HepG2 (cell line): ENCODE results near the gene NUP62. TPM values are rescaled to one million over a fixed set of nuclear protein-coding genes. Genes with fewer than 3 reads are reported as not detected.

ENCODE experiments used
- DNMT3B ChIP-seq: conservative IDR thresholded peaks from 2 replicates; pipeline ENCODE4 v1.6.1; 2016; ENCODE audit warnings: missing biosample characterization, control low read depth
- FLYWCH1 ChIP-seq: sonication (generic); formaldehyde crosslinking; IDR thresholded peaks from 2 replicates; pipeline ENCODE4 v1.8.1; 2023; ENCODE audit warnings: mild to moderate bottlenecking, missing genetic modification reagents
- NCOA1 ChIP-seq: sonication (generic); formaldehyde crosslinking; IDR thresholded peaks from 2 replicates; pipeline ENCODE4 v1.9.0; 2021; ENCODE audit warnings: missing genetic modification reagents
- NR2C2 ChIP-seq: sonication (generic); formaldehyde crosslinking; IDR thresholded peaks from 2 replicates; pipeline ENCODE4 v1.4.0; 2020; ENCODE audit warnings: missing genetic modification reagents, mild to moderate bottlenecking, moderate library complexity, borderline replicate concordance
- PRMT3 ChIP-seq: sonication (generic); formaldehyde crosslinking; IDR thresholded peaks from 2 replicates; pipeline ENCODE4 v1.8.1; 2022; ENCODE audit warnings: low read depth, mild to moderate bottlenecking, moderate library complexity, missing genetic modification reagents, borderline replicate concordance
- SIN3B ChIP-seq: fragments of 150-350 bp; IDR thresholded peaks from 2 replicates; pipeline ENCODE4 v1.6.1; 2014; ENCODE audit warnings: low read length
- ZFP1 ChIP-seq: IDR thresholded peaks from 2 replicates; pipeline ENCODE4 v1.6.1; 2016
- ZFP90 ChIP-seq: sonication (generic); formaldehyde crosslinking; IDR thresholded peaks from 2 replicates; pipeline ENCODE4 v1.8.0; 2022; ENCODE audit warnings: missing genetic modification reagents, mild to moderate bottlenecking, inconsistent platforms, borderline replicate concordance
- ZNF3 ChIP-seq: IDR thresholded peaks from 2 replicates; pipeline ENCODE4 v1.7.0; 2017; ENCODE audit warnings: inconsistent platforms
- ZNF326 ChIP-seq: sonication (generic); formaldehyde crosslinking; IDR thresholded peaks from 2 replicates; pipeline ENCODE4 v1.4.0; 2020; ENCODE audit warnings: missing genetic modification reagents, borderline replicate concordance
- ZSCAN9 ChIP-seq: IDR thresholded peaks from 2 replicates; pipeline ENCODE4 v1.6.1; 2016; ENCODE audit warnings: borderline replicate concordance
- polyA plus RNA-seq, 8 experiments: library from polyadenylated mRNA; depleted of rRNA in 3 of 8; stranded (reverse) in 7 of 8; unstranded in 1 of 8; fragments of >200 nt; fragmentation: Illumina TruSeq in 4 of 8; extraction: Trizol in 4 of 8; gene quantifications; 2 replicates each; pipeline versions ENCODE4 v1.2.1 to v1.2.3, GENCODE V29; 2011 to 2016; ENCODE audit warnings: low read depth in 4 of 8, missing spikeins in 1 of 8, mixed read lengths in 1 of 8; ENCODE audit not compliant: insufficient read depth in 1 of 8
- total RNA-seq, 5 experiments: library from RNA; depleted of rRNA; stranded (reverse); fragments of >200 nt; fragmentation: Illumina TruSeq; extraction: Trizol; gene quantifications; 2 replicates each; pipeline ENCODE4 v1.2.3, GENCODE V29; 2016; ENCODE audit warnings: low read depth in 1 of 5
- TF ChIP-seq, protein P1 (sequence below): sonication (generic); formaldehyde crosslinking; IDR thresholded peaks from 2 replicates; pipeline ENCODE4 v1.4.0; 2020; ENCODE audit warnings: missing genetic modification reagents
- TF ChIP-seq, protein P2 (sequence below): sonication (generic); formaldehyde crosslinking; IDR thresholded peaks from 2 replicates; pipeline ENCODE4 v1.4.0; 2020; ENCODE audit warnings: missing genetic modification reagents, low read depth, mild to moderate bottlenecking, borderline replicate concordance
- TF ChIP-seq, protein P3 (sequence below): sonication (generic); formaldehyde crosslinking; IDR thresholded peaks from 2 replicates; pipeline ENCODE4 v1.4.0; 2020; ENCODE audit warnings: missing genetic modification reagents, borderline replicate concordance

The NUP62 gene
- total and polyA plus RNA-seq, 2 of the 13 experiments (the other 11 are each of a cell fraction or from before 2014, with no cell fraction given), result 16.5 to 41.5 TPM

DNA sequence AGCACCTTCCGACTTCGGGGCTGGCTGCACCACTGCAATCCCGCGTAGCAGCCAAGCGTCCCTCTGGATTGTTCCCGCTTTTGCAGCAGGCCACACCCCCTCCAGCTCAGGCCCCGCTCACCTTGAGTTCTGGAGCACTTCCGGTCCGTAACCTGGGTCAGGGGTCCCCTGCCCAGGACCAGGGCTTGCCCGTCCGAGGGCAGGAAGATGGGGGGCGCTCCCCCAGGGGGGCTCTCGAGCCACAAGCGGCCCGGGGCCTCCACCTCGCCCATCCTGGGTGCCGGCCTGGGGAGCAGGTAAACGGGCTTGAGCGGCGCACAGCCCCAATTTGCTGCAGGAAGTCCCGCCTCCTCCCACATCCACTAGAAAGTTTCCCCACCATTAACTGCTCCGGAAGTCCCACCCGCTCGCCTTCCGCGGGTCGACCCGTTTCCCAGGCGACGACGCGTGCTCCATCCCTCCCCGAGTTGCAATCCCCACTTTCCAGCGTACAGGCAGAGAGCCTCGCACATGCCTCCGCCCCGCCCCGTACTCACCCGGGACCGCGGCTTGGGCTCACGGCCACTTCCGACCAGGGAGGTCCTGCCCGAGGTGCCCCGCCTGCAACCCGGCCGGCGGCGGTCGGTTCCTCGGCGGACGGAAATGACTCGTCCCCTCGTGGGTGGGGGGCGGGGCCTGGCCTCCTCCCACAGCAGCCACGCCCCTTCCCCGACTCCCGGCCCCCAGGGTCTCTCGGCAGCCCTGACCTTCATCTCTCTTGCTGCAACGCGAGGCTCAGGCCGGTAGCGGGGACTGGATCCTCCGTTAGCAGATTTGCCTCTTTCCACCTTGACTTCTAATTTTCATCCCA lies 62.1 kb downstream of the NUP62 start, which contains the start of gene PNKP (continued):
- TF ChIP-seq PRMT3 (no peak), ZFP90 (CRISPR knock-in tag) (0 out of 2 replicates have a peak, but pooled peaks have one; percentile 59), NCOA1 (no peak), ZNF3 (no peak), SIN3B (peak; percentile 12; the same call in 1 of the 2 replicates), FLYWCH1 (CRISPR knock-in tag) (no peak), NR2C2 (CRISPR knock-in tag) (peak; percentile 95), DNMT3B (CRISPR knock-in tag) (no peak), ZSCAN9 (CRISPR knock-in tag) (no peak; the same call in 1 of the 2 replicates), ZNF326 (CRISPR knock-in tag) (no peak), ZFP1 (CRISPR knock-in tag) (no peak)
- TF ChIP-seq, protein P1, sequence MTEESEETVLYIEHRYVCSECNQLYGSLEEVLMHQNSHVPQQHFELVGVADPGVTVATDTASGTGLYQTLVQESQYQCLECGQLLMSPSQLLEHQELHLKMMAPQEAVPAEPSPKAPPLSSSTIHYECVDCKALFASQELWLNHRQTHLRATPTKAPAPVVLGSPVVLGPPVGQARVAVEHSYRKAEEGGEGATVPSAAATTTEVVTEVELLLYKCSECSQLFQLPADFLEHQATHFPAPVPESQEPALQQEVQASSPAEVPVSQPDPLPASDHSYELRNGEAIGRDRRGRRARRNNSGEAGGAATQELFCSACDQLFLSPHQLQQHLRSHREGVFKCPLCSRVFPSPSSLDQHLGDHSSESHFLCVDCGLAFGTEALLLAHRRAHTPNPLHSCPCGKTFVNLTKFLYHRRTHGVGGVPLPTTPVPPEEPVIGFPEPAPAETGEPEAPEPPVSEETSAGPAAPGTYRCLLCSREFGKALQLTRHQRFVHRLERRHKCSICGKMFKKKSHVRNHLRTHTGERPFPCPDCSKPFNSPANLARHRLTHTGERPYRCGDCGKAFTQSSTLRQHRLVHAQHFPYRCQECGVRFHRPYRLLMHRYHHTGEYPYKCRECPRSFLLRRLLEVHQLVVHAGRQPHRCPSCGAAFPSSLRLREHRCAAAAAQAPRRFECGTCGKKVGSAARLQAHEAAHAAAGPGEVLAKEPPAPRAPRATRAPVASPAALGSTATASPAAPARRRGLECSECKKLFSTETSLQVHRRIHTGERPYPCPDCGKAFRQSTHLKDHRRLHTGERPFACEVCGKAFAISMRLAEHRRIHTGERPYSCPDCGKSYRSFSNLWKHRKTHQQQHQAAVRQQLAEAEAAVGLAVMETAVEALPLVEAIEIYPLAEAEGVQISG (CRISPR knock-in tag), result peak; percentile 61
- TF ChIP-seq, protein P2, sequence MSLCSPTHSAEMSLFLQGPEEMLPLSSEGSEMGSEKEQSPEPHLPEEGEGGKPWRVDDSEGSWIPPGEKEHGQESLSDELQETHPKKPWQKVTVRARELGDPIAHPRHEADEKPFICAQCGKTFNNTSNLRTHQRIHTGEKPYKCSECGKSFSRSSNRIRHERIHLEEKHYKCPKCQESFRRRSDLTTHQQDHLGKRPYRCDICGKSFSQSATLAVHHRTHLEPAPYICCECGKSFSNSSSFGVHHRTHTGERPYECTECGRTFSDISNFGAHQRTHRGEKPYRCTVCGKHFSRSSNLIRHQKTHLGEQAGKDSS (CRISPR knock-in tag), result 0 out of 2 replicates have a peak, but pooled peaks have one; percentile 4
- TF ChIP-seq, protein P3, sequence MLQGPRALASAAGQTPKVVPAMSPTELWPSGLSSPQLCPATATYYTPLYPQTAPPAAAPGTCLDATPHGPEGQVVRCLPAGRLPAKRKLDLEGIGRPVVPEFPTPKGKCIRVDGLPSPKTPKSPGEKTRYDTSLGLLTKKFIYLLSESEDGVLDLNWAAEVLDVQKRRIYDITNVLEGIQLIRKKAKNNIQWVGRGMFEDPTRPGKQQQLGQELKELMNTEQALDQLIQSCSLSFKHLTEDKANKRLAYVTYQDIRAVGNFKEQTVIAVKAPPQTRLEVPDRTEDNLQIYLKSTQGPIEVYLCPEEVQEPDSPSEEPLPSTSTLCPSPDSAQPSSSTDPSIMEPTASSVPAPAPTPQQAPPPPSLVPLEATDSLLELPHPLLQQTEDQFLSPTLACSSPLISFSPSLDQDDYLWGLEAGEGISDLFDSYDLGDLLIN (CRISPR knock-in tag), result no peak
